T-helper 2 cell treated with Interferon-gamma antibody and Interleukin-4, amounts not matched to agents 5 μg/mL and 100 μg/mL, for 36 hours (primary cell): Measurements from ENCODE around the gene SLC22A12.

Experiments
- DNase-seq: peaks from one replicate; pipeline ENCODE4 v3.0.0; 2021; ENCODE audit warnings: low spot score
- H3K27ac Mint-ChIP-seq: one replicate; pipeline ENCODE4 v1.8.0; 2021; ENCODE audit warnings: mild to moderate bottlenecking, mixed read lengths
- H3K27me3 Mint-ChIP-seq: one replicate; pipeline ENCODE4 v1.8.0; 2021; ENCODE audit warnings: low read depth, mixed read lengths
- H3K36me3 Mint-ChIP-seq: one replicate; pipeline ENCODE4 v1.8.0; 2021; ENCODE audit warnings: low read depth, mixed read lengths
- H3K4me1 Mint-ChIP-seq: one replicate; pipeline ENCODE4 v1.8.0; 2021; ENCODE audit warnings: low read depth, mixed read lengths
- H3K4me3 Mint-ChIP-seq: one replicate; pipeline ENCODE4 v1.8.0; 2022; ENCODE audit warnings: mild to moderate bottlenecking, moderate library complexity, mixed read lengths
- H3K9me3 Mint-ChIP-seq: one replicate; pipeline ENCODE4 v1.8.0; 2021; ENCODE audit warnings: mixed read lengths

The SLC22A12 gene

GRCh38 chr11:64568041-64568571 is 22.9 kb upstream of the SLC22A12 start:
- no peaks in the 10 kb centered on the region for H3K36me3 Mint-ChIP-seq
- no peak for DNase-seq
- peaks cover 5% of the 10 kb centered on the region for H3K27me3 Mint-ChIP-seq
- H3K27ac Mint-ChIP-seq, result no peak overlapping the region
- H3K9me3 Mint-ChIP-seq, result no peaks in the 10 kb centered on the region
- no peak overlapping the region for H3K4me3 Mint-ChIP-seq
- peaks cover 5% of the 10 kb centered on the region for H3K4me1 Mint-ChIP-seq

- DNase-seq, result no peak
- H3K36me3 Mint-ChIP-seq, result no peaks in the 10 kb centered on the region
- H3K4me3 Mint-ChIP-seq, result no peak overlapping the region
- H3K9me3 Mint-ChIP-seq, result no peaks in the 10 kb centered on the region
- no peak overlapping the region for H3K27ac Mint-ChIP-seq
- H3K27me3 Mint-ChIP-seq, result peaks cover 5% of the 10 kb centered on the region
- H3K4me1 Mint-ChIP-seq, result peaks cover 5% of the 10 kb centered on the region
These were observed 22.4 kb upstream of the SLC22A12 start for GRCh38 chr11:64568584-64569140.

- peaks cover 5% of the 10 kb centered on the region for H3K4me1 Mint-ChIP-seq
- peaks cover 7% of the 10 kb centered on the region for H3K27me3 Mint-ChIP-seq
- H3K36me3 Mint-ChIP-seq, result no peaks in the 10 kb centered on the region
- H3K4me3 Mint-ChIP-seq, result no peak overlapping the region
- DNase-seq, result no peak
- no peak overlapping the region for H3K27ac Mint-ChIP-seq
- no peaks in the 10 kb centered on the region for H3K9me3 Mint-ChIP-seq
These were observed 21.6 kb upstream of the SLC22A12 start for GRCh38 chr11:64569300-64569970.

- Mint-ChIP-seq H3K9me3 (no peaks in the 10 kb centered on the region), H3K27me3 (peaks cover 9% of the 10 kb centered on the region), H3K4me3 (no peak overlapping the region), H3K27ac (no peak overlapping the region), H3K36me3 (no peaks in the 10 kb centered on the region), H3K4me1 (peaks cover 5% of the 10 kb centered on the region)
- no peak for DNase-seq
These were observed 20.7 kb upstream of the SLC22A12 start for GRCh38 chr11:64570341-64570740.

- H3K4me1 Mint-ChIP-seq, result peaks cover 5% of the 10 kb centered on the region
- peaks cover 9% of the 10 kb centered on the region for H3K27me3 Mint-ChIP-seq
- no peaks in the 10 kb centered on the region for H3K9me3 Mint-ChIP-seq
- no peaks in the 10 kb centered on the region for H3K36me3 Mint-ChIP-seq
- no peak for DNase-seq
- H3K27ac Mint-ChIP-seq, result no peak overlapping the region
- H3K4me3 Mint-ChIP-seq, result no peak overlapping the region
These were observed 20.0 kb upstream of the SLC22A12 start for GRCh38 chr11:64571050-64571409.

GRCh38 chr11:64571410-64572091 is 19.5 kb upstream of the SLC22A12 start:
- no peak overlapping the region for H3K27ac Mint-ChIP-seq
- no peak overlapping the region for H3K4me3 Mint-ChIP-seq
- no peak for DNase-seq
- no peaks in the 10 kb centered on the region for H3K36me3 Mint-ChIP-seq
- no peaks in the 10 kb centered on the region for H3K9me3 Mint-ChIP-seq
- peaks cover 9% of the 10 kb centered on the region for H3K27me3 Mint-ChIP-seq
- peaks cover 2% of the 10 kb centered on the region for H3K4me1 Mint-ChIP-seq

- Mint-ChIP-seq H3K36me3 (no peaks in the 10 kb centered on the region), H3K27me3 (peaks cover 9% of the 10 kb centered on the region), H3K9me3 (no peaks in the 10 kb centered on the region), H3K27ac (no peak overlapping the region), H3K4me3 (no peak overlapping the region), H3K4me1 (no peaks in the 10 kb centered on the region)
- no peak for DNase-seq
These were observed 18.9 kb upstream of the SLC22A12 start for GRCh38 chr11:64572143-64572542.

GRCh38 chr11:64577202-64577601 is 13.8 kb upstream of the SLC22A12 start:
- H3K27ac Mint-ChIP-seq, result no peak overlapping the region
- no peaks in the 10 kb centered on the region for H3K36me3 Mint-ChIP-seq
- H3K4me3 Mint-ChIP-seq, result no peak overlapping the region
- H3K4me1 Mint-ChIP-seq, result no peaks in the 10 kb centered on the region
- H3K27me3 Mint-ChIP-seq, result peaks cover 9% of the 10 kb centered on the region
- no peaks in the 10 kb centered on the region for H3K9me3 Mint-ChIP-seq
- DNase-seq, result no peak

- no peaks in the 10 kb centered on the region for H3K27me3 Mint-ChIP-seq
- no peak for DNase-seq
These were observed 10.6 kb upstream of the SLC22A12 start for GRCh38 chr11:64580412-64580811.

GRCh38 chr11:64581057-64581523 is 9.9 kb upstream of the SLC22A12 start:
- DNase-seq, result no peak
- Mint-ChIP-seq H3K36me3 (no peaks in the 10 kb centered on the region), H3K4me1 (no peaks in the 10 kb centered on the region), H3K4me3 (no peak overlapping the region), H3K27ac (no peak overlapping the region), H3K27me3 (no peaks in the 10 kb centered on the region), H3K9me3 (no peaks in the 10 kb centered on the region)

More at GRCh38 chr11:64580412-64580811, 10.6 kb upstream of the SLC22A12 start:
- no peak overlapping the region for H3K27ac Mint-ChIP-seq
- no peaks in the 10 kb centered on the region for H3K36me3 Mint-ChIP-seq
- no peaks in the 10 kb centered on the region for H3K9me3 Mint-ChIP-seq
- no peak overlapping the region for H3K4me3 Mint-ChIP-seq
- H3K4me1 Mint-ChIP-seq, result no peaks in the 10 kb centered on the region

- H3K9me3 Mint-ChIP-seq, result peaks cover 1% of the 10 kb centered on the region
- no peaks in the 10 kb centered on the region for H3K4me1 Mint-ChIP-seq
- DNase-seq, result no peak
- H3K27me3 Mint-ChIP-seq, result no peaks in the 10 kb centered on the region
- no peaks in the 10 kb centered on the region for H3K36me3 Mint-ChIP-seq
- H3K27ac Mint-ChIP-seq, result no peak overlapping the region
- H3K4me3 Mint-ChIP-seq, result no peak overlapping the region
These were observed 8.1 kb upstream of the SLC22A12 start for GRCh38 chr11:64582885-64583284.

GRCh38 chr11:64583296-64584262 is 7.4 kb upstream of the SLC22A12 start:
- H3K36me3 Mint-ChIP-seq, result no peaks in the 10 kb centered on the region
- H3K9me3 Mint-ChIP-seq, result peaks cover 8% of the 10 kb centered on the region
- peaks cover 2% of the 10 kb centered on the region for H3K27me3 Mint-ChIP-seq
- DNase-seq, result no peak
- H3K4me1 Mint-ChIP-seq, result no peaks in the 10 kb centered on the region
- no peak overlapping the region for H3K27ac Mint-ChIP-seq
- H3K4me3 Mint-ChIP-seq, result no peak overlapping the region

- peaks cover 15% of the 10 kb centered on the region for H3K9me3 Mint-ChIP-seq
- no peaks in the 10 kb centered on the region for H3K36me3 Mint-ChIP-seq
- H3K4me3 Mint-ChIP-seq, result no peak overlapping the region
- no peak overlapping the region for H3K27ac Mint-ChIP-seq
- no peak for DNase-seq
- no peaks in the 10 kb centered on the region for H3K4me1 Mint-ChIP-seq
- H3K27me3 Mint-ChIP-seq, result peaks cover 2% of the 10 kb centered on the region
These were observed 5.9 kb upstream of the SLC22A12 start for GRCh38 chr11:64585150-64585549.
